SK-N-SH treated with all-trans-retinoic acid at 6 μM for 48 hours (cell line): ENCODE measurements around the gene SYNPO2.

Source experiments
- CSRNP3 ChIP-seq: fragments of 250-450 bp; sonication (Bioruptor Pico); IDR thresholded peaks from 2 replicates; pipeline ENCODE4 v1.5.1; 2021; ENCODE audit warnings: mild to moderate bottlenecking, moderate library complexity
- PATZ1 ChIP-seq: fragments of 250-450 bp; sonication (Bioruptor Pico); IDR thresholded peaks from 2 replicates; pipeline ENCODE4 v1.8.0; 2020; ENCODE audit warnings: mild to moderate bottlenecking, moderate library complexity, borderline replicate concordance
- ZNF565 ChIP-seq: fragments of 450-650 bp; formaldehyde crosslinking; conservative IDR thresholded peaks from 2 replicates; pipeline ENCODE4 v1.5.0; 2020; ENCODE audit warnings: low read depth, mild to moderate bottlenecking, moderate library complexity

DNA sequence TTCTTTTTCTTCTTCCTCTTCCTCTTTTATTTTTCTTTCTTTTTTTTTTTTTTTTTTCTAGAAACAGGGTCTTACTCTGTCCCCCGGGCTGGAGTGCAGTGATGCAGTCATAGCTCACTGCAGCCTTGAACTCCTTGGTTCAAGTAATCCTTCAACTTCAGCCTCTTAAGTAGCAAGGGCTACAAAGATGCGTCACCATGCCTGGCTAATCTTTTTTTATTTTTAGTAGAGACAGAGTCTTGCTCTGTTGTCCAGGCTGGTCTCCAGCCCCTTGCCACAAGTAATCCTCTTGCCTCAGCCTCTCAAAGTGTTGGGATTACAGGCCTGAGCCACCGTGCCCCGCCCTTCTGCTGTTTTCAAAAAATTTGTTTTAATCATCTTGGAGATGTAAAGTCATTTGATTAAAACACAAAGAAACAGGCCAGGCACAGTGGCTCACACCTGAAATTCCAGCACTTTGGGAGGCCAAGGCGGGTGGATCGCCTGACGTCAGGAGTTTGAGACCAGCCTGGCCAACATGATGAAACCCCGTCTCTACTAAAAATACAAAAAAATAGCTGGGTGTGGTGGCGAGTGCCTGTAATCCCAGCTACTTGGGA is 28.1 kb downstream of the SYNPO2 start:
- no peak for TF ChIP-seq PATZ1
- TF ChIP-seq CSRNP3 = no peak
- no peak for TF ChIP-seq ZNF565 (CRISPR knock-in tag)
